ENCODE results near the gene MAP3K19.
"Not testable (repeated sequence)": the region's sequence is repeated elsewhere in the genome, so short reads cannot be mapped to it uniquely, and the experiment has no call there.

The MAP3K19 gene

GRCh38 chr2:134979221-134979620, 68.0 kb downstream of the MAP3K19 start:
- DNase-seq = no peak

- not testable (repeated sequence) for DNase-seq
These were observed 70.1 kb downstream of the MAP3K19 start for GRCh38 chr2:134977104-134977503.

- no peak for DNase-seq
These were observed 71.1 kb downstream of the MAP3K19 start for GRCh38 chr2:134976074-134976702.

GRCh38 chr2:134975281-134976009, 71.8 kb downstream of the MAP3K19 start:
- DNase-seq = no peak

GRCh38 chr2:134973241-134974138, 73.8 kb downstream of the MAP3K19 start:
- no peak for DNase-seq

GRCh38 chr2:134967166-134967565, 80.1 kb downstream of the MAP3K19 start:
- DNase-seq = not testable (repeated sequence)

- DNase-seq = no peak
These were observed 89.8 kb downstream of the MAP3K19 start for GRCh38 chr2:134957477-134957876.

GRCh38 chr2:134955744-134956143, 91.5 kb downstream of the MAP3K19 start:
- DNase-seq = no peak

GRCh38 chr2:134954065-134954464, 93.2 kb downstream of the MAP3K19 start:
- no peak for DNase-seq

GRCh38 chr2:134952608-134953007, 94.6 kb downstream of the MAP3K19 start:
- DNase-seq = no peak

GRCh38 chr2:134950886-134951285, 96.4 kb downstream of the MAP3K19 start:
- DNase-seq = peak in 3 of 4 experiments; percentile 2 to 42 (median 41)

GRCh38 chr2:134949981-134950708, 97.1 kb downstream of the MAP3K19 start:
- no peak for DNase-seq

- no peak for DNase-seq
These were observed 101.2 kb downstream of the MAP3K19 start for GRCh38 chr2:134946073-134946472.

GRCh38 chr2:134944975-134945374, 102.3 kb downstream of the MAP3K19 start:
- DNase-seq = no peak

GRCh38 chr2:134943540-134943939, 103.7 kb downstream of the MAP3K19 start:
- DNase-seq = peak; percentile 2 to 78 (median 43)

GRCh38 chr2:134936691-134937090, 110.6 kb downstream of the MAP3K19 start:
- no peak for DNase-seq

- DNase-seq = peak in 2 of 4 experiments; percentile 30 to 34
These were observed 112.6 kb downstream of the MAP3K19 start for GRCh38 chr2:134934641-134935040.

GRCh38 chr2:134934150-134934549, 113.1 kb downstream of the MAP3K19 start:
- no peak for DNase-seq

GRCh38 chr2:134933732-134934131, 113.5 kb downstream of the MAP3K19 start:
- DNase-seq = no peak

GRCh38 chr2:134932864-134933526, 114.3 kb downstream of the MAP3K19 start:
- DNase-seq = no peak

GRCh38 chr2:134927195-134927594, 120.1 kb downstream of the MAP3K19 start:
- no peak for DNase-seq
